ENCODE data around the gene CAPN7.

- TF ChIP-seq CTCF (IDR thresholded peaks at IDR 0.05) (no peak), POLR2A (IDR thresholded peaks at IDR 0.05) (no peak)
These were observed 59.8 kb downstream of the CAPN7 start for GRCh38 chr3:15265655-15266509.
